Thyroid gland (tissue), 4 donors: ENCODE data around the gene DLGAP4.
"Not testable (repeated sequence)": the region's sequence is repeated elsewhere in the genome, so short reads cannot be mapped to it uniquely, and the experiment has no call there.

Experiments used
- POLR2A ChIP-seq, 2 donors: fragments of 450-650 bp; IDR thresholded peaks; one replicate each; pipeline ENCODE4 v1.6.1; 2017; ENCODE audit warnings: antibody characterized with exemption in 2 of 2, mild to moderate bottlenecking in 2 of 2, moderate library complexity in 1 of 2
- TF ChIP-seq, protein P1 (sequence below), 6 experiments: fragments of 200-600 bp in 3 of 6; fragments of 450-650 bp in 3 of 6; sonication (generic) in 3 of 6; IDR thresholded peaks; one replicate each; pipeline ENCODE4 v1.5.1; 2016 to 2019; ENCODE audit warnings: antibody characterized with exemption in 6 of 6, mild to moderate bottlenecking in 2 of 6, inconsistent platforms in 1 of 6, moderate library complexity in 1 of 6

DNA sequence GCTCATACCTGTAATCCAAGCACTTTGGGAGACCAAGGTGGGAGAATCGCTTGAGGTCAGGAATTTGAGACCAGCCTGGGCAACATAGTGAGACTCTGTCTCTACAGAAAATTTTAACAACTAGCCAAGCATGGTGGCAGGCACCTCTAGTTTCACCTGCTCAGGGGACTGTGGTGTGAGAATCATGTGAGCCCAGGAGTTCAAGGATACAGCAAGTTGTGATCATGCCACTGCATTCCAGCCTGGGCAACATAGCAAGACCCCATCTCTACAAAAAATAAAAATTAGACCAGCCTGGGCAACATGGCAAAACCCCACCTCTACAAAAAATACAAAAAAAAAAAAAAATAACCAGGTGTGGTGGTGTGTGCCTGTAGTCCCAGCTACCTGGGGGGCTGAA is 73.8 kb downstream of the DLGAP4 start:
- TF ChIP-seq, protein P1, sequence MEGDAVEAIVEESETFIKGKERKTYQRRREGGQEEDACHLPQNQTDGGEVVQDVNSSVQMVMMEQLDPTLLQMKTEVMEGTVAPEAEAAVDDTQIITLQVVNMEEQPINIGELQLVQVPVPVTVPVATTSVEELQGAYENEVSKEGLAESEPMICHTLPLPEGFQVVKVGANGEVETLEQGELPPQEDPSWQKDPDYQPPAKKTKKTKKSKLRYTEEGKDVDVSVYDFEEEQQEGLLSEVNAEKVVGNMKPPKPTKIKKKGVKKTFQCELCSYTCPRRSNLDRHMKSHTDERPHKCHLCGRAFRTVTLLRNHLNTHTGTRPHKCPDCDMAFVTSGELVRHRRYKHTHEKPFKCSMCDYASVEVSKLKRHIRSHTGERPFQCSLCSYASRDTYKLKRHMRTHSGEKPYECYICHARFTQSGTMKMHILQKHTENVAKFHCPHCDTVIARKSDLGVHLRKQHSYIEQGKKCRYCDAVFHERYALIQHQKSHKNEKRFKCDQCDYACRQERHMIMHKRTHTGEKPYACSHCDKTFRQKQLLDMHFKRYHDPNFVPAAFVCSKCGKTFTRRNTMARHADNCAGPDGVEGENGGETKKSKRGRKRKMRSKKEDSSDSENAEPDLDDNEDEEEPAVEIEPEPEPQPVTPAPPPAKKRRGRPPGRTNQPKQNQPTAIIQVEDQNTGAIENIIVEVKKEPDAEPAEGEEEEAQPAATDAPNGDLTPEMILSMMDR (IDR thresholded peaks at IDR 0.05) = not testable (repeated sequence)
- not testable (repeated sequence) for TF ChIP-seq POLR2A (IDR thresholded peaks at IDR 0.05)
